WTC11 (cell line): ENCODE measurements around the gene LATS2. TPM values are rescaled to one million over a fixed set of nuclear protein-coding genes. Genes with fewer than 3 reads are reported as not detected.

Source experiments
- ATAC-seq: fragments of 200-7000 bp; cut with Tn5 transposase; 2 replicates; pipeline ENCODE4 v1.10.0; 2021; ENCODE audit warnings: mild to moderate bottlenecking, moderate library complexity
- CTCF ChIA-PET: fragments of 300-600 bp; sonication (Branson Sonifier 250); formaldehyde crosslinking; loops from one replicate; lab custom pipeline; 2021; ENCODE audit warnings: antibody characterized with exemption; lab: Charles Lee
- POLR2A ChIA-PET: fragments of 350-600 bp; sonication (Branson Sonifier 250); formaldehyde crosslinking; loops from one replicate; lab custom pipeline; 2021; ENCODE audit warnings: antibody characterized with exemption; lab: Charles Lee
- DNase-seq: peaks from one replicate; pipeline ENCODE4 v3.0.0; 2021; ENCODE audit warnings: low spot score
- H3K27ac Mint-ChIP-seq: 2 replicates; pipeline ENCODE4 v1.8.0; 2021; ENCODE audit warnings: mixed read lengths
- H3K27me3 Mint-ChIP-seq: 2 replicates; pipeline ENCODE4 v1.8.0; 2021; ENCODE audit warnings: low read depth, mild to moderate bottlenecking, moderate library complexity, mixed read lengths
- H3K36me3 Mint-ChIP-seq: 2 replicates; pipeline ENCODE4 v1.8.0; 2021; ENCODE audit warnings: mixed read lengths
- H3K4me1 Mint-ChIP-seq: 2 replicates; pipeline ENCODE4 v1.8.0; 2022; ENCODE audit warnings: mixed read lengths
- H3K4me3 Mint-ChIP-seq: 2 replicates; pipeline ENCODE4 v1.8.0; 2021; ENCODE audit warnings: mild to moderate bottlenecking, moderate library complexity, mixed read lengths
- H3K9me3 Mint-ChIP-seq: 2 replicates; pipeline ENCODE4 v1.8.0; 2021; ENCODE audit warnings: mixed read lengths
- AR ChIP-seq: fragments of 250-450 bp; sonication (Bioruptor Pico); IDR thresholded peaks from 2 replicates; pipeline ENCODE4 v1.9.0; 2021; ENCODE audit warnings: mild to moderate bottlenecking
- CBFB ChIP-seq: sonication (generic); formaldehyde crosslinking; IDR thresholded peaks from 2 replicates; pipeline ENCODE4 v1.8.1; 2022; ENCODE audit warnings: mild to moderate bottlenecking, low read depth, missing genetic modification reagents
- E2F5 ChIP-seq: sonication (generic); formaldehyde crosslinking; IDR thresholded peaks from 2 replicates; pipeline ENCODE4 v1.8.1; 2022; ENCODE audit warnings: mild to moderate bottlenecking, moderate library complexity, missing genetic modification reagents
- JAZF1 ChIP-seq: fragments of 250-450 bp; sonication (Bioruptor Pico); IDR thresholded peaks from 2 replicates; pipeline ENCODE4 v1.9.0; 2021; ENCODE audit warnings: moderate library complexity, mild to moderate bottlenecking, inconsistent platforms
- JUN ChIP-seq: sonication (generic); formaldehyde crosslinking; IDR thresholded peaks from 2 replicates; pipeline ENCODE4 v1.8.0; 2023; ENCODE audit warnings: mild to moderate bottlenecking, missing genetic modification reagents
- NFE2L1 ChIP-seq: sonication (generic); formaldehyde crosslinking; IDR thresholded peaks from 2 replicates; pipeline ENCODE4 v1.8.1; 2023; ENCODE audit warnings: missing genetic modification reagents
- NFYB ChIP-seq: sonication (generic); formaldehyde crosslinking; conservative IDR thresholded peaks from 2 replicates; pipeline ENCODE4 v1.8.0; 2022; ENCODE audit warnings: low read depth, missing genetic modification reagents
- NR1H2 ChIP-seq: sonication (generic); formaldehyde crosslinking; IDR thresholded peaks from 2 replicates; pipeline ENCODE4 v1.9.0; 2021; ENCODE audit warnings: mild to moderate bottlenecking, moderate library complexity, missing genetic modification reagents
- OVOL2 ChIP-seq: fragments of 250-450 bp; sonication (Bioruptor Pico); IDR thresholded peaks from 2 replicates; pipeline ENCODE4 v1.9.0; 2021; ENCODE audit warnings: mild to moderate bottlenecking, borderline replicate concordance
- TEAD1 ChIP-seq: sonication (generic); formaldehyde crosslinking; IDR thresholded peaks from 2 replicates; pipeline ENCODE4 v1.8.0; 2022; ENCODE audit warnings: mild to moderate bottlenecking, missing genetic modification reagents
- USF2 ChIP-seq: sonication (generic); formaldehyde crosslinking; IDR thresholded peaks from 2 replicates; pipeline ENCODE4 v1.8.1; 2023; ENCODE audit warnings: mild to moderate bottlenecking, missing genetic modification reagents, moderate library complexity
- ZNF232 ChIP-seq: sonication (generic); formaldehyde crosslinking; IDR thresholded peaks from 2 replicates; pipeline ENCODE4 v1.8.0; 2022; ENCODE audit warnings: mild to moderate bottlenecking, missing genetic modification reagents
- ZNF263 ChIP-seq: sonication (generic); formaldehyde crosslinking; IDR thresholded peaks from 2 replicates; pipeline ENCODE4 v1.8.1; 2022; ENCODE audit warnings: low read depth, mild to moderate bottlenecking, moderate library complexity, missing genetic modification reagents
- ZNF396 ChIP-seq: fragments of 250-450 bp; sonication (Bioruptor Pico); IDR thresholded peaks from 2 replicates; pipeline ENCODE4 v1.8.0; 2021; ENCODE audit warnings: mild to moderate bottlenecking, moderate library complexity, borderline replicate concordance
- ZNF532 ChIP-seq: fragments of 250-450 bp; sonication (Bioruptor Pico); IDR thresholded peaks from 2 replicates; pipeline ENCODE4 v1.9.0; 2021; ENCODE audit warnings: mild to moderate bottlenecking, borderline replicate concordance
- total RNA-seq: library from RNA; stranded (reverse); gene quantifications from 3 replicates; pipeline ENCODE4 v1.2.3, GENCODE V29; 2021
- TF ChIP-seq, protein P1 (sequence below): sonication (generic); formaldehyde crosslinking; IDR thresholded peaks from 2 replicates; pipeline ENCODE4 v1.8.0; 2022; ENCODE audit warnings: mild to moderate bottlenecking, missing genetic modification reagents
- TF ChIP-seq, protein P2 (sequence below): sonication (generic); formaldehyde crosslinking; IDR thresholded peaks from 2 replicates; pipeline ENCODE4 v1.8.1; 2023; ENCODE audit warnings: mild to moderate bottlenecking, missing genetic modification reagents
- TF ChIP-seq, protein P3 (sequence below): sonication (generic); formaldehyde crosslinking; IDR thresholded peaks from 2 replicates; pipeline ENCODE4 v1.8.0; 2023; ENCODE audit warnings: missing genetic modification reagents, mild to moderate bottlenecking, borderline replicate concordance
- TF ChIP-seq, protein P4 (sequence below): sonication (generic); formaldehyde crosslinking; IDR thresholded peaks from 2 replicates; pipeline ENCODE4 v1.8.1; 2022; ENCODE audit warnings: low read depth, mild to moderate bottlenecking, moderate library complexity, missing genetic modification reagents, borderline replicate concordance

LATS2 gene
- total RNA-seq, 1 experiment from 2014 or later, result 28.9 TPM

DNA sequence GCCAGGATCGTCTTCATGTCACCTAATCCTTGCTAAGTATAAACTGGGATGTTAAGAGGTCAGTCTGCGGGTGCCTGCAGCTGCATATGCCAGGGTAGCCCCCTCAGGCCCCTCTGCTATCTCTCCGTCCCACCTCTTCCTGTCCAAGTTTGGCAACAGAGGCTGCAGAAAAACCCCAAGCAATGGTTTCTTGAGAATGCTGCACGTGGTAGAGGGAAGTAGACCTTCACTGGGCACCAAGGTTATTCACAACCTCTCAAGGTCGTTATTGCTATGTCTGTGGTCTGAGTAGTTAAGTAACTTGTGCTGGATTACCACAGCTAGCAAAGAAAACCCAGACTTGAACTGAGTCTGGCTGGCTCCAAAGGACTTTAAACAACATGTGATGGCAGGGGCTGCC, 81.0 kb downstream of the LATS2 start:
- Mint-ChIP-seq H3K27ac (no peak overlapping the region), H3K9me3 (no peaks in the 10 kb centered on the region), H3K27me3 (no peaks in the 10 kb centered on the region), H3K4me1 (no peaks in the 10 kb centered on the region), H3K4me3 (no peak overlapping the region), H3K36me3 (peaks cover 41% of the 10 kb centered on the region)
- ATAC-seq (no peak), DNase-seq (no peak)
- TF ChIP-seq NFE2L1 (CRISPR knock-in tag), result no peak
- TF ChIP-seq, protein P1, sequence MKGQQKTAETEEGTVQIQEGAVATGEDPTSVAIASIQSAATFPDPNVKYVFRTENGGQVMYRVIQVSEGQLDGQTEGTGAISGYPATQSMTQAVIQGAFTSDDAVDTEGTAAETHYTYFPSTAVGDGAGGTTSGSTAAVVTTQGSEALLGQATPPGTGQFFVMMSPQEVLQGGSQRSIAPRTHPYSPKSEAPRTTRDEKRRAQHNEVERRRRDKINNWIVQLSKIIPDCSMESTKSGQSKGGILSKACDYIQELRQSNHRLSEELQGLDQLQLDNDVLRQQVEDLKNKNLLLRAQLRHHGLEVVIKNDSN, result no peak
- TF ChIP-seq ZNF263 (CRISPR knock-in tag), result no peak
- TF ChIP-seq ZNF232 (CRISPR knock-in tag), result no peak
- no peak for TF ChIP-seq OVOL2
- TF ChIP-seq, protein P2, sequence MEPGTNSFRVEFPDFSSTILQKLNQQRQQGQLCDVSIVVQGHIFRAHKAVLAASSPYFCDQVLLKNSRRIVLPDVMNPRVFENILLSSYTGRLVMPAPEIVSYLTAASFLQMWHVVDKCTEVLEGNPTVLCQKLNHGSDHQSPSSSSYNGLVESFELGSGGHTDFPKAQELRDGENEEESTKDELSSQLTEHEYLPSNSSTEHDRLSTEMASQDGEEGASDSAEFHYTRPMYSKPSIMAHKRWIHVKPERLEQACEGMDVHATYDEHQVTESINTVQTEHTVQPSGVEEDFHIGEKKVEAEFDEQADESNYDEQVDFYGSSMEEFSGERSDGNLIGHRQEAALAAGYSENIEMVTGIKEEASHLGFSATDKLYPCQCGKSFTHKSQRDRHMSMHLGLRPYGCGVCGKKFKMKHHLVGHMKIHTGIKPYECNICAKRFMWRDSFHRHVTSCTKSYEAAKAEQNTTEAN (CRISPR knock-in tag), result no peak
- no peak for TF ChIP-seq NR1H2 (CRISPR knock-in tag)
- TF ChIP-seq, protein P3, sequence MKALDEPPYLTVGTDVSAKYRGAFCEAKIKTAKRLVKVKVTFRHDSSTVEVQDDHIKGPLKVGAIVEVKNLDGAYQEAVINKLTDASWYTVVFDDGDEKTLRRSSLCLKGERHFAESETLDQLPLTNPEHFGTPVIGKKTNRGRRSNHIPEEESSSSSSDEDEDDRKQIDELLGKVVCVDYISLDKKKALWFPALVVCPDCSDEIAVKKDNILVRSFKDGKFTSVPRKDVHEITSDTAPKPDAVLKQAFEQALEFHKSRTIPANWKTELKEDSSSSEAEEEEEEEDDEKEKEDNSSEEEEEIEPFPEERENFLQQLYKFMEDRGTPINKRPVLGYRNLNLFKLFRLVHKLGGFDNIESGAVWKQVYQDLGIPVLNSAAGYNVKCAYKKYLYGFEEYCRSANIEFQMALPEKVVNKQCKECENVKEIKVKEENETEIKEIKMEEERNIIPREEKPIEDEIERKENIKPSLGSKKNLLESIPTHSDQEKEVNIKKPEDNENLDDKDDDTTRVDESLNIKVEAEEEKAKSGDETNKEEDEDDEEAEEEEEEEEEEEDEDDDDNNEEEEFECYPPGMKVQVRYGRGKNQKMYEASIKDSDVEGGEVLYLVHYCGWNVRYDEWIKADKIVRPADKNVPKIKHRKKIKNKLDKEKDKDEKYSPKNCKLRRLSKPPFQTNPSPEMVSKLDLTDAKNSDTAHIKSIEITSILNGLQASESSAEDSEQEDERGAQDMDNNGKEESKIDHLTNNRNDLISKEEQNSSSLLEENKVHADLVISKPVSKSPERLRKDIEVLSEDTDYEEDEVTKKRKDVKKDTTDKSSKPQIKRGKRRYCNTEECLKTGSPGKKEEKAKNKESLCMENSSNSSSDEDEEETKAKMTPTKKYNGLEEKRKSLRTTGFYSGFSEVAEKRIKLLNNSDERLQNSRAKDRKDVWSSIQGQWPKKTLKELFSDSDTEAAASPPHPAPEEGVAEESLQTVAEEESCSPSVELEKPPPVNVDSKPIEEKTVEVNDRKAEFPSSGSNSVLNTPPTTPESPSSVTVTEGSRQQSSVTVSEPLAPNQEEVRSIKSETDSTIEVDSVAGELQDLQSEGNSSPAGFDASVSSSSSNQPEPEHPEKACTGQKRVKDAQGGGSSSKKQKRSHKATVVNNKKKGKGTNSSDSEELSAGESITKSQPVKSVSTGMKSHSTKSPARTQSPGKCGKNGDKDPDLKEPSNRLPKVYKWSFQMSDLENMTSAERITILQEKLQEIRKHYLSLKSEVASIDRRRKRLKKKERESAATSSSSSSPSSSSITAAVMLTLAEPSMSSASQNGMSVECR (CRISPR knock-in tag), result no peak
- TF ChIP-seq JAZF1 (CRISPR knock-in tag), result no peak
- TF ChIP-seq TEAD1 (CRISPR knock-in tag), result no peak
- no peak for TF ChIP-seq JUN (CRISPR knock-in tag)
- no peak for TF ChIP-seq NFYB (CRISPR knock-in tag)
- TF ChIP-seq CBFB (CRISPR knock-in tag), result no peak
- TF ChIP-seq E2F5 (CRISPR knock-in tag), result no peak
- TF ChIP-seq ZNF396 (CRISPR knock-in tag), result no peak
- no peak for TF ChIP-seq USF2 (CRISPR knock-in tag)
- TF ChIP-seq, protein P4, sequence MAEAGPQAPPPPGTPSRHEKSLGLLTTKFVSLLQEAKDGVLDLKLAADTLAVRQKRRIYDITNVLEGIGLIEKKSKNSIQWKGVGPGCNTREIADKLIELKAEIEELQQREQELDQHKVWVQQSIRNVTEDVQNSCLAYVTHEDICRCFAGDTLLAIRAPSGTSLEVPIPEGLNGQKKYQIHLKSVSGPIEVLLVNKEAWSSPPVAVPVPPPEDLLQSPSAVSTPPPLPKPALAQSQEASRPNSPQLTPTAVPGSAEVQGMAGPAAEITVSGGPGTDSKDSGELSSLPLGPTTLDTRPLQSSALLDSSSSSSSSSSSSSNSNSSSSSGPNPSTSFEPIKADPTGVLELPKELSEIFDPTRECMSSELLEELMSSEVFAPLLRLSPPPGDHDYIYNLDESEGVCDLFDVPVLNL (CRISPR knock-in tag), result no peak
- TF ChIP-seq AR, result no peak
- TF ChIP-seq ZNF532 (CRISPR knock-in tag), result no peak
- ChIA-PET CTCF (no interaction called here), POLR2A (no interaction called here)
